Spleen (tissue), 7 donors: ENCODE data around the gene AKAP10.

Source experiments
- CTCF ChIP-seq, 11 experiments: fragments of 200-600 bp in 7 of 11; fragments of 450-650 bp in 4 of 11; sonication (generic) in 4 of 11; IDR thresholded peaks in 8 of 11; conservative IDR thresholded peaks in 3 of 11; 1 replicate in 7 of 11; 2 replicates in 4 of 11; pipeline versions ENCODE4 v1.4.0 to v1.8.0; 2016 to 2021; ENCODE audit warnings: antibody characterized with exemption in 11 of 11, inconsistent platforms in 4 of 11, mild to moderate bottlenecking in 1 of 11
- POLR2A ChIP-seq, 3 donors: fragments of 450-650 bp; IDR thresholded peaks; one replicate each; pipeline ENCODE4 v1.5.1; 2017; ENCODE audit warnings: antibody characterized with exemption in 3 of 3, mild to moderate bottlenecking in 1 of 3
- POLR2AphosphoS5 ChIP-seq, 3 donors: sonication (generic); formaldehyde crosslinking; IDR thresholded peaks; one replicate each; pipeline ENCODE4 v1.5.1; 2017; ENCODE audit warnings: antibody characterized with exemption in 3 of 3
- donor health status: DM: no; HTN: no; CAD: no; lungs with moderate emphysema.
- donor health status: DM: no; HTN: no; CAD: no.
- donor health status: DM: no; HTN: no; CAD: no.

DNA sequence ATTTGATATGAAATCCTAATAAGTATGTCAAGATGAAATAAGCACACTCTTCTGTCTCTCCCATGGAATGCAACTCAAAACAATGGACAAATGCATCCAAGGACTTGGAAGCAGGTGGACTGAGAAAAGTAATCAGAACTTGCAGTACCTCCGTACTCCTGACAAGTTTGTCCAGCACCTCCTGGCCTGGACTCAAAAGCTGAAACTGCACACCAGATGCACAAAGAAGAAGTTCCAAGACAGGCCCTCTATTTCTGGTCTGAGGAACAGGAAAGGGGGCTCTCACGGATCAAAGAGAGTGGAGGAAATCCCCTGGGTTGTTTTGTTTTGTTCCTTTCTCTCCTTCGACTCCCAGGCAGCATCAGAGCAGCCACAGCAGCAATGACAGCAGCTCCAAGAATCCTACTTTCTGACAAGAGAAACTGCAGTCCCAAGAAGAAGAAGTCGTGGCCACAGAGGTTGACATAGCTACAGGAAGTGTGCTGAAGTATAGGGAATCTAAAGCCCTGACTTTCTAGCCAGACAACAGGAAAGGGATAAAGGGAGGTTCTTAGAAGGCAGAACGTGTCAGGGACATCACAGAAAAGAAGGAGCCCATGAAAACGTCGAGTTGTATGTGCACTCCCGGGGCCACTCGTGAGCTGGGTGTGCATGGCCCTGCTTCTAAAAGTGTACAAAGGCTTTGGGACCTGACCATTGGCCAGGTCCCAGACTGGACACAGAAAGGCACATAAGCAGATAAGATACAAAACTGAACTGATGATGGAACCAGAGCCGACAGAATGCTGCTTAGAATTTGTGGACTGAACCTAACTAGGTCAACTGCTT is 29.3 kb downstream of the AKAP10 start:
- TF ChIP-seq CTCF (IDR thresholded peaks at IDR 0.05 in 8 of 11, conservative IDR thresholded peaks at IDR 0.05 in 3 of 11) (no peak), POLR2A (IDR thresholded peaks at IDR 0.05) (no peak), POLR2AphosphoS5 (IDR thresholded peaks at IDR 0.05) (no peak)
